ENCODE results near the gene PIH1D2.

DNA sequence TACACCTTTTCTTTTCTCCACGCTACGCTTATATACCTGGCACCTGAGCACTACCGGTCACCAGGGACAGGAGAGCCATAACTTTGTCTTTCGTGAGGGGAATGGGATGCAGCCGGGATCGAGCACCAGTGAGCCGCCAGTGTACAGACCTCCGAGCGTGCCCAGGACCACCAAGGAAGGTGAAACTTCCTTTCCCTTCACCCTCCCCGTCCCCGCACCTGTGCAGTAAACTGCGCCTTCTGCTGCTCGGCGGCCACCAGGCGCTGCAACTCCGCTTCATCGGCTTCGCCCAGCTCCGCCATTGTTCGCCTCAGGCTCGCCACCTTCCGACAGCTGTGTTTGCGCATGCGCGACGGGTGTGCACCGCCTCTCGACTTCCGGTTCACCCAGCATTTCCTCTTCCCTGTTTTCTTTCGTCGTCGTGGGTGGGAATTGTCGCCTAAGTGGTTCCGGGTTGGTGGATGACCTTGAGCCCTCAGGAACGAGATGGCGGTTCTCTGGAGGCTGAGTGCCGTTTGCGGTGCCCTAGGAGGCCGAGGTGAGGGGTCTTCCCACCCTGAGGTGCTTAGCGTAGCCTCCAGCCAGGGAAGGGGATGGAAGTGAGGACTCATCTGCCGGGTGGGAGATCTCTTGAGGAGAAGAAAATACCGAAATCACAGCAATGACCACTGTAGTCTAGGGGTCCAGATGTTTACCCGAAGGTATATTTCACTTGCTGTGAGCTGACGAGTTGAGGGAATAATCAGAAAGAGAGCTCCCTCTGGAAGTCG is 12.8 kb upstream of the PIH1D2 start, which contains the start of the genes SDHD and TIMM8B:
- TF ChIP-seq, protein P1, sequence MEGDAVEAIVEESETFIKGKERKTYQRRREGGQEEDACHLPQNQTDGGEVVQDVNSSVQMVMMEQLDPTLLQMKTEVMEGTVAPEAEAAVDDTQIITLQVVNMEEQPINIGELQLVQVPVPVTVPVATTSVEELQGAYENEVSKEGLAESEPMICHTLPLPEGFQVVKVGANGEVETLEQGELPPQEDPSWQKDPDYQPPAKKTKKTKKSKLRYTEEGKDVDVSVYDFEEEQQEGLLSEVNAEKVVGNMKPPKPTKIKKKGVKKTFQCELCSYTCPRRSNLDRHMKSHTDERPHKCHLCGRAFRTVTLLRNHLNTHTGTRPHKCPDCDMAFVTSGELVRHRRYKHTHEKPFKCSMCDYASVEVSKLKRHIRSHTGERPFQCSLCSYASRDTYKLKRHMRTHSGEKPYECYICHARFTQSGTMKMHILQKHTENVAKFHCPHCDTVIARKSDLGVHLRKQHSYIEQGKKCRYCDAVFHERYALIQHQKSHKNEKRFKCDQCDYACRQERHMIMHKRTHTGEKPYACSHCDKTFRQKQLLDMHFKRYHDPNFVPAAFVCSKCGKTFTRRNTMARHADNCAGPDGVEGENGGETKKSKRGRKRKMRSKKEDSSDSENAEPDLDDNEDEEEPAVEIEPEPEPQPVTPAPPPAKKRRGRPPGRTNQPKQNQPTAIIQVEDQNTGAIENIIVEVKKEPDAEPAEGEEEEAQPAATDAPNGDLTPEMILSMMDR (IDR thresholded peaks at IDR 0.05; ENCODE audit: low read depth, low read length) = no peak
- TF ChIP-seq POLR2A (IDR thresholded peaks at IDR 0.05; ENCODE audit: extremely low read depth, insufficient read length) (peak; percentile 90), MYC (IDR thresholded peaks at IDR 0.05; ENCODE audit: low read depth, low read length) (peak; percentile 89)
- TF ChIP-seq, protein P2, sequence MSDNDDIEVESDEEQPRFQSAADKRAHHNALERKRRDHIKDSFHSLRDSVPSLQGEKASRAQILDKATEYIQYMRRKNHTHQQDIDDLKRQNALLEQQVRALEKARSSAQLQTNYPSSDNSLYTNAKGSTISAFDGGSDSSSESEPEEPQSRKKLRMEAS (IDR thresholded peaks at IDR 0.05; ENCODE audit: low read depth, low read length) = peak; percentile 80
